ENCODE measurements around the gene EMX2. TPM values are rescaled to one million over a fixed set of nuclear protein-coding genes. Genes with fewer than 3 reads are reported as not detected.

The EMX2 gene
- total RNA-seq, 4 donors from 2014 or later, result not detected

DNA sequence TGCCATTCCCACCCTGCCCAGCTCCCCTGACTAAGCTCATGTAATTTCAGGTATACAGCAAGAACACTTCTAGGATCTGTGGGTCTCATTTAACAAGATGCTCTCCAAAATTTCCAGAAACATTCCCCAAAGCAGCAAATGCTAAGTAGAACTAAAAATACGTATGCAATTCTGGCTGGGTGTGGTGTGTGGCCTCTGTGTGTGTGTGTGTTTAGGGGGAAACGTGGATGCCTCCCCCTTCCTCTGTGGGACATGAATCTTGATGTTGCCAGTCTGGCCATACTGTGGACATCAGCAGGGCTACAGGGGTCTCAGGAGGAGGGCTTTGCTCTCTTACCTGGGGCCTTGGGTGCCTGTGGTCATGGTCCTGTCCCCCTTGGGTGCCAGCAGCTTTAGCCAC lies 18.4 kb downstream of the EMX2 start:
- no peaks in the 10 kb centered on the region for H3K27me3 ChIP-seq
- no peak overlapping the region for H3K4me3 ChIP-seq
- no peaks in the 10 kb centered on the region for H3K9me3 ChIP-seq
- H3K27ac ChIP-seq, result no peak overlapping the region
- no peak for DNase-seq
- no peaks in the 10 kb centered on the region for H3K4me1 ChIP-seq
- no peak for TF ChIP-seq POLR2A (IDR thresholded peaks at IDR 0.05)
- TF ChIP-seq CTCF (IDR thresholded peaks at IDR 0.05), result no peak
- no peaks in the 10 kb centered on the region for H3K36me3 ChIP-seq

DNA sequence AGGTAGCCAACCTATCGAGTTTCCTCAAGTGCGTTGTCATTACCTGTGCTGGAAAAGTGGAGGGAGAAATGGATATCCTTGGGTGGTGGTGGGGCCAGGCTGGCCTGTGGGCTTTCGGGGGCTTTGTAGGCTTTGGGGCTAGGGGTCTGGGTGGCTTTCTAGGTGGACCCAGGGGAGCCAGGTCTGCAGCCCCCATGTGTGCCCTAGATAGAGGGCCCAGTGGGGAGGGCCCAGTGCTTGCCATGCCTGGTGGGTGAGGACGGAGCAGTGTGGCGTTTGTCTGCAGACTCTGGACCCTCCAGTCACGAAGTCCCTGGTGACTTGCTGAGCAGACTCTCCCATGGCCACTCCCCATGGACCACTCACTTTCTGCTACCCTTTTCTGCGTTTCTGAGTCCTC lies 19.7 kb downstream of the EMX2 start:
- no peaks in the 10 kb centered on the region for H3K4me1 ChIP-seq
- DNase-seq, result no peak
- no peak overlapping the region for H3K4me3 ChIP-seq
- H3K9me3 ChIP-seq, result no peaks in the 10 kb centered on the region
- H3K36me3 ChIP-seq, result no peaks in the 10 kb centered on the region
- TF ChIP-seq POLR2A (IDR thresholded peaks at IDR 0.05), result no peak
- TF ChIP-seq CTCF (IDR thresholded peaks at IDR 0.05), result no peak
- H3K27me3 ChIP-seq, result no peaks in the 10 kb centered on the region
- no peak overlapping the region for H3K27ac ChIP-seq

DNA sequence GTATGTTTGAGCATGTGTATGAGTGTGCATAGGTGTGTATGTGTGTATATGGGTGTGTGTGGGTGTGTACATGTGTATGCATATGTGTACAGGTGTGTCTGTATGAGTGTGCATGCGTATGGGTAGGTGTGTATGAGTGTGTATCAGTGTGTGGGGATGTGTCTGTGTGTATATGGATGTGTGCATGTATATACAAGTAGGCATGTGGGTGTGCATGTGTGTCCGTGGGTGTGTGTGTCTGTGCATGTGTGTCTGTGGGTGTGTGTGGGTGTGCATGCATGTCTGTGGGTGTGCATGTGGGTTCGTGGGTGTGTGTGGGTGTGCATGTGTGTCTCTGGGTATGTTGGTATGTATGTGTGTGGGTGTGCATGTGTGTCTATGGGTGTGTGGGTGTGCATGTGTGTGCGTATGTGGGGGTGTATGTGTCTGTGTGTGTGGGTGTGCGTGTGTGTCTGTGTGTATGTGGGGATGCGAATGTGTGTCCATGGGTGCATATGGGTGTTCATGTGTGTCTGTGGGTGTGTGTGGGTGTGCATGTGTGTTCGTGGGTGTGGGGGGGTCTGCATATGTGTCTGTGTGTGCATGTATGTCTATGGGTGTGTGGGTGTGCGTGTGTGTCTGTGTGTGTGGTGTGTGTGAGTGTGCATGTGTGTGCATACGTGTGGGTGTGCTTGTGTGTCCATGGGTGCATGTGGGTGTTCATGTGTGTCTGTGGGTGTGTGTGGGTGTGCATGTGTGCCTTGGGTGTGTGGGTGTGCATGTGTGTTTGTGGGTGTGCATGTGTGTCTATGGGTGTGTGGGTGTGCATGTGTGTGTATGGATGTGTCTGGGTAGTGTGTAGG lies 20.6 kb downstream of the EMX2 start:
- Histone ChIP-seq H3K4me1 (no peaks in the 10 kb centered on the region), H3K27ac (no peak overlapping the region), H3K9me3 (no peaks in the 10 kb centered on the region), H3K27me3 (no peaks in the 10 kb centered on the region), H3K4me3 (no peak overlapping the region), H3K36me3 (no peaks in the 10 kb centered on the region)
- DNase-seq, result no peak
- no peak for TF ChIP-seq CTCF (IDR thresholded peaks at IDR 0.05)
- no peak for TF ChIP-seq POLR2A (IDR thresholded peaks at IDR 0.05)

- Histone ChIP-seq H3K4me3 (no peak overlapping the region), H3K27me3 (no peaks in the 10 kb centered on the region), H3K27ac (no peak overlapping the region), H3K36me3 (no peaks in the 10 kb centered on the region), H3K4me1 (no peaks in the 10 kb centered on the region), H3K9me3 (no peaks in the 10 kb centered on the region)
- TF ChIP-seq CTCF (IDR thresholded peaks at IDR 0.05) (no peak), POLR2A (IDR thresholded peaks at IDR 0.05) (no peak)
- no peak for DNase-seq
Observed at GRCh38 chr10:117563780-117564179, 21.2 kb downstream of the EMX2 start.

- no peaks in the 10 kb centered on the region for H3K27me3 ChIP-seq
- H3K9me3 ChIP-seq, result no peaks in the 10 kb centered on the region
- no peak overlapping the region for H3K27ac ChIP-seq
- H3K4me3 ChIP-seq, result no peak overlapping the region
- H3K36me3 ChIP-seq, result no peaks in the 10 kb centered on the region
- no peak for TF ChIP-seq POLR2A (IDR thresholded peaks at IDR 0.05)
- TF ChIP-seq CTCF (IDR thresholded peaks at IDR 0.05), result no peak
- no peak for DNase-seq
- no peaks in the 10 kb centered on the region for H3K4me1 ChIP-seq
Observed at GRCh38 chr10:117565068-117565467, 22.5 kb downstream of the EMX2 start.

Data from Peyer's patch (tissue), 4 donors.